PC-3 (cell line): ENCODE measurements around the gene COPG2. TPM values are rescaled to one million over a fixed set of nuclear protein-coding genes. Genes with fewer than 3 reads are reported as not detected.
"Not testable (repeated sequence)": the region's sequence is repeated elsewhere in the genome, so short reads cannot be mapped to it uniquely, and the experiment has no call there.

Experiments
- ATAC-seq: fragments of 200-7000 bp; cut with Tn5 transposase; 2 replicates; pipeline ENCODE4 v1.9.1; 2020; ENCODE audit warnings: mild to moderate bottlenecking, moderate library complexity
- BruUV-seq: library from RNA; stranded (reverse); fragments of 400-500 nt; replicated peaks from 2 replicates; lab custom pipeline; 2021; lab: Mats Ljungman, UMichigan
- CTCF ChIA-PET: fragments of 300-600 bp; sonication (Branson Sonifier 250); formaldehyde crosslinking; loops from one replicate; lab custom pipeline; 2022; ENCODE audit warnings: antibody characterized with exemption; lab: Charles Lee
- POLR2A ChIA-PET: fragments of 300-600 bp; sonication (Branson Sonifier 250); formaldehyde crosslinking; loops from one replicate; lab custom pipeline; 2022; ENCODE audit warnings: antibody characterized with exemption; ENCODE audit not compliant: unreplicated experiment; lab: Charles Lee
- DNase-seq: peaks from one replicate; pipeline ENCODE4 v3.0.0-alpha.2; 2015
- H2AFZ ChIP-seq: fragments of 300-600 bp; sonication (generic); 2 replicates; pipeline ENCODE4 v1.6.0; 2016; ENCODE audit warnings: antibody characterized with exemption, low read length
- H3F3A ChIP-seq: fragments of 300-600 bp; sonication (generic); one replicate; pipeline ENCODE4 v1.6.0; 2017; ENCODE audit warnings: antibody characterized with exemption, low read length, control low read depth, mild to moderate bottlenecking; ENCODE audit not compliant: unreplicated experiment
- H3K27ac ChIP-seq: fragments of 300-600 bp; sonication (generic); 2 replicates; pipeline ENCODE4 v1.5.1; 2016; ENCODE audit warnings: mild to moderate bottlenecking, low read length
- H3K27me3 ChIP-seq: fragments of 300-600 bp; sonication (generic); 2 replicates; pipeline ENCODE4 v1.6.1; 2016; ENCODE audit warnings: low read length, mixed read lengths
- H3K36me3 ChIP-seq: fragments of 300-600 bp; sonication (generic); 2 replicates; pipeline ENCODE4 v1.6.1; 2016; ENCODE audit warnings: low read depth, mixed run types, low read length, mixed read lengths
- H3K4me1 ChIP-seq: fragments of 300-600 bp; sonication (generic); 2 replicates; pipeline ENCODE4 v1.5.1; 2016; ENCODE audit warnings: low read length; ENCODE audit not compliant: insufficient read depth
- H3K4me2 ChIP-seq: fragments of 300-600 bp; sonication (generic); 2 replicates; pipeline ENCODE4 v1.6.0; 2016; ENCODE audit warnings: low read length
- H3K4me3 ChIP-seq: fragments of 300-600 bp; sonication (generic); 2 replicates; pipeline ENCODE4 v1.5.1; 2016; ENCODE audit warnings: mild to moderate bottlenecking, low read length, mixed read lengths
- H3K79me2 ChIP-seq: fragments of 300-600 bp; sonication (generic); 2 replicates; pipeline ENCODE4 v1.6.1; 2017; ENCODE audit warnings: low read length, mixed read lengths
- H3K9ac ChIP-seq: fragments of 300-600 bp; sonication (generic); 2 replicates; pipeline ENCODE4 v1.6.0; 2016; ENCODE audit warnings: mild to moderate bottlenecking, low read length
- H3K9me2 ChIP-seq: fragments of 300-600 bp; sonication (generic); replicated peaks from 2 replicates; pipeline ENCODE4 v1.6.1; 2016; ENCODE audit warnings: mixed run types, low read length, mixed read lengths
- H3K9me3 ChIP-seq: fragments of 300-600 bp; sonication (generic); 2 replicates; pipeline ENCODE4 v1.6.1; 2016; ENCODE audit warnings: low read length, mixed read lengths
- H4K20me1 ChIP-seq: fragments of 300-600 bp; sonication (generic); 2 replicates; pipeline ENCODE4 v1.6.1; 2016; ENCODE audit warnings: low read length, mixed read lengths
- EZH2 ChIP-seq: fragments of 300-600 bp; sonication (generic); IDR thresholded peaks from one replicate; pipeline ENCODE4 v1.6.1; 2017; ENCODE audit warnings: antibody characterized with exemption, mild to moderate bottlenecking, low read length; ENCODE audit not compliant: unreplicated experiment
- EZH2phosphoT487 ChIP-seq: fragments of 300-600 bp; sonication (generic); IDR thresholded peaks from 2 replicates; pipeline ENCODE4 v1.6.1; 2018; ENCODE audit warnings: mild to moderate bottlenecking, antibody characterized with exemption, low read length, borderline replicate concordance
- intact Hi-C: fragments of 100-400 bp; cut with micrococcal nuclease; formaldehyde crosslinking; loops from 2 replicates; pipeline ENCODE4 v1.9.0; 2023
- total RNA-seq: library from RNA; depleted of rRNA; stranded (reverse); fragments of >200 nt; gene quantifications from 2 replicates; pipeline ENCODE4 v1.2.3, GENCODE V29; 2014
- TF ChIP-seq, protein P1 (sequence below): fragments of 300-600 bp; sonication (generic); conservative IDR thresholded peaks from 2 replicates; pipeline ENCODE4 v1.5.1; 2017; ENCODE audit warnings: antibody characterized with exemption, low read depth, mild to moderate bottlenecking, low read length

Gene COPG2
- total RNA-seq, 1 experiment from 2014 or later, result 9.1 TPM

DNA sequence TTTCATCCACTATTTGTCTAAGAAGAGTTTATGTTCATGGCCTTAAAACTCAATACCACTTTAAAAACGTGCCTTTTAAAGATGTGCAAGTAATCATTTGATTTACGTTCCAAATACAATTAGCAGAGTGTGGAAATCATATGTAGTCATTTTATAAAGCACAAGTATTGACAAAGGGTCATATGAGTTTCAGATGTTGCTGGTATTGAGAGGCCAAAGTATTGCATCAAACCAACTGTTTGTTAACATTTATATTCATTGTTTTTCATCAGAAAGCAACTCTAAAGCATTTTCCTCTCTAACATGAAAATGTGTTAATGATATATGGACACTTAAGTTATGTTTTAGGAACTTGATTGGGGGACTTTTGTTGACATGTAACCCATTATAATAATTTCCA, 29.3 kb upstream of the COPG2 start:
- CTCF ChIA-PET, result no interaction called here
- Histone ChIP-seq H3K4me1 (no peaks in the 10 kb centered on the region), H3K9ac (no peak overlapping the region), H3K9me3 (no peaks in the 10 kb centered on the region), H3K4me3 (no peak overlapping the region), H3K36me3 (no peaks in the 10 kb centered on the region), H3K4me2 (no peak overlapping the region), H3K9me2 (no peaks in the 10 kb centered on the region), H3K27me3 (no peaks in the 10 kb centered on the region), H3K27ac (no peak overlapping the region), H3F3A (no peaks in the 10 kb centered on the region), H2AFZ (no peak overlapping the region), H4K20me1 (no peaks in the 10 kb centered on the region), H3K79me2 (no peaks in the 10 kb centered on the region)
- ATAC-seq (no peak), DNase-seq (no peak)
- BruUV-seq, result no TSS peak
- TF ChIP-seq, protein P1, sequence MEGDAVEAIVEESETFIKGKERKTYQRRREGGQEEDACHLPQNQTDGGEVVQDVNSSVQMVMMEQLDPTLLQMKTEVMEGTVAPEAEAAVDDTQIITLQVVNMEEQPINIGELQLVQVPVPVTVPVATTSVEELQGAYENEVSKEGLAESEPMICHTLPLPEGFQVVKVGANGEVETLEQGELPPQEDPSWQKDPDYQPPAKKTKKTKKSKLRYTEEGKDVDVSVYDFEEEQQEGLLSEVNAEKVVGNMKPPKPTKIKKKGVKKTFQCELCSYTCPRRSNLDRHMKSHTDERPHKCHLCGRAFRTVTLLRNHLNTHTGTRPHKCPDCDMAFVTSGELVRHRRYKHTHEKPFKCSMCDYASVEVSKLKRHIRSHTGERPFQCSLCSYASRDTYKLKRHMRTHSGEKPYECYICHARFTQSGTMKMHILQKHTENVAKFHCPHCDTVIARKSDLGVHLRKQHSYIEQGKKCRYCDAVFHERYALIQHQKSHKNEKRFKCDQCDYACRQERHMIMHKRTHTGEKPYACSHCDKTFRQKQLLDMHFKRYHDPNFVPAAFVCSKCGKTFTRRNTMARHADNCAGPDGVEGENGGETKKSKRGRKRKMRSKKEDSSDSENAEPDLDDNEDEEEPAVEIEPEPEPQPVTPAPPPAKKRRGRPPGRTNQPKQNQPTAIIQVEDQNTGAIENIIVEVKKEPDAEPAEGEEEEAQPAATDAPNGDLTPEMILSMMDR, result no peak
- TF ChIP-seq EZH2, result no peak
- TF ChIP-seq EZH2phosphoT487, result no peak
- POLR2A ChIA-PET, result no interaction called here
- intact Hi-C loops, result no loop called here

DNA sequence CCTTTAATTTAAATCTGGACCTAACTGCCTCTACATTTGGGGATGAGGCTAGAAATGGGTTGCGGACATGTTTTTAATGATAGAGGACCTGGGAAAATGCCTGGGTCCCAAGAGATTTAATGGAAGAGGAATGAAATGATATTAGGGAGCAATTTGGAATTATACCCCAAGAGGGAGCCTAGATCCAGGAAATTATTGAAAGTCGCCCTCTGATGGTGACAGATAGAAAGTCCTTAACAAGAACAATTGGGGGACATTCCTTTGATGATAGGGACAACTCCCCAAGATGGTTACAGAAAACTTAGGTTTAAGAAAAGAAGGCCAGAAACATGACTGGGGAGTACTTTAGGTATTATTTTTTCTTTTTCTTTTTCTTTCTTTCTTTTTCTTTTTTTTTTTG, 27.3 kb upstream of the COPG2 start:
- H3K27ac ChIP-seq, result no peak overlapping the region
- H3K9me2 ChIP-seq, result no peaks in the 10 kb centered on the region
- no peaks in the 10 kb centered on the region for H3K79me2 ChIP-seq
- no peaks in the 10 kb centered on the region for H3F3A ChIP-seq
- intact Hi-C loops, result loop anchor here (1.0 to 2.0 kb wide), 2 partner anchors 137 to 454 kb away; no protein-coding TSS in a partner anchor
- no peaks in the 10 kb centered on the region for H3K4me1 ChIP-seq
- BruUV-seq, result no TSS peak
- no peaks in the 10 kb centered on the region for H3K27me3 ChIP-seq
- no peak overlapping the region for H3K4me2 ChIP-seq
- no peak overlapping the region for H3K9ac ChIP-seq
- DNase-seq (peak; percentile 57), ATAC-seq (peak; percentile 54)
- no peaks in the 10 kb centered on the region for H3K9me3 ChIP-seq
- H3K36me3 ChIP-seq, result no peaks in the 10 kb centered on the region
- no peak overlapping the region for H2AFZ ChIP-seq
- TF ChIP-seq EZH2, result no peak
- no peak for TF ChIP-seq EZH2phosphoT487
- TF ChIP-seq, protein P1, result peak; percentile 78
- ChIA-PET POLR2A (no interaction called here), CTCF (no interaction called here)
- H4K20me1 ChIP-seq, result no peaks in the 10 kb centered on the region
- H3K4me3 ChIP-seq, result no peak overlapping the region

DNA sequence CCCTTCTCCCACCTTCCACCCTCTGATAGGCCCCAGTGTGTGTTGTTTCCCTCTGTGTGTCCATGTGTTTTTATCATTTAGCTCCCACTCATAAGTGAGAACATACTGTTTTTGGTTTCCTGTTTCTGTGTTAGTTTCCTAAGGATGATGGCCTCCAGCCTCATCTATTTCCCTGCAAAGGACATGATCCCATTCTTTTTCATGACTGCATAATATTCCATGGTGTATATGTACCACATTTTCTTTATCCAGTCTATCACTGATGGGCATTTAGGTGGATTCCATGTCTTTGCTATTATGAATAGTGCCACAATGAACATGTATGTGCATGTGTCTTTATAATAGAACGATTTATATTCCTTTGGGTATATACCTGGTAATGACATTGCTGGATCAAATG, 23.8 kb upstream of the COPG2 start:
- H3K4me2 ChIP-seq, H3K4me3 ChIP-seq, H3F3A ChIP-seq, CTCF ChIA-PET, H3K9me3 ChIP-seq, H3K27ac ChIP-seq, intact Hi-C loops, ATAC-seq, DNase-seq, H3K9me2 ChIP-seq, H3K27me3 ChIP-seq, H3K4me1 ChIP-seq, H4K20me1 ChIP-seq, H2AFZ ChIP-seq, H3K79me2 ChIP-seq, H3K36me3 ChIP-seq, BruUV-seq, H3K9ac ChIP-seq, POLR2A ChIA-PET: not testable (repeated sequence)
